ENCODE measurements around the gene MFSD12.
"Not testable (repeated sequence)": the region's sequence is repeated elsewhere in the genome, so short reads cannot be mapped to it uniquely, and the experiment has no call there.

MFSD12 gene

DNA sequence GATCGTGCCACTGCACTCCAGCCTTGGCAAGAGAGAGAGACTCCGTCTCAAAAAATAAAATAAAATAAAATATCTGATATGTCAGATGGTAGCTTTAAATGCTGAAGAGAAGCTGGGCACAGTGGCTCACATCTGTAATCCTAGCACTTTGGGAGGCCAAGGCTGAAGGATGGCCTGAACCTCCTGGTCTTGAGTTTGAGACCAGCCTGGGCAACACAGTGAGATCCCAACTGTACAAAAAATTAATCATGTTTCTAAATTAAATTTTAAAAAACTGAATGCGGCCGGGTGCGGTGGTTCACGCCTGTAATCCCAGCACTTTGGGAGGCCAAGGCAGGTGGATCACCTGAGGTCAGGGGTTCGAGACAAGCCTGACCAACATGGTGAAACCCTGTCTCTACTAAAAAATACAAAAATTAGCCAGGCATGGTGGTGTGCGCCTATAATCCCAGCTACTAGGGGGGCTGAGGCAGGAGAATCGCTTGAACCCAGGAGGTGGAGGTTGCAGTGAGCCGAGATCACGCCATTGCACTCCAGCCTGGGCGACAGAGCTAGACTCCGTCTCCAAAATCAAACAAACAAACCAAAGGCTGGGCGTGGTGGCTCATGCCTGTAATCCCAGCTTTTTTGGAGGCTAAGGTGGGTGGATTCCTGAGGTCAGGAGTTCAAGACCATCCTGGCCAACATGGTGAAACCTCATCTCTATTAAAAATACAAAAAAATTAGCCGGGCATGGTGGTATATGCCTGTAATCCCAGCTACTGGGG is 26.8 kb upstream of the MFSD12 start:
- DNase-seq: not testable (repeated sequence)

- DNase-seq: not testable (repeated sequence)
Observed at GRCh38 chr19:3581792-3582191, 24.4 kb upstream of the MFSD12 start.

GRCh38 chr19:3580156-3580934 is 23.0 kb upstream of the MFSD12 start:
- no peak for DNase-seq

DNA sequence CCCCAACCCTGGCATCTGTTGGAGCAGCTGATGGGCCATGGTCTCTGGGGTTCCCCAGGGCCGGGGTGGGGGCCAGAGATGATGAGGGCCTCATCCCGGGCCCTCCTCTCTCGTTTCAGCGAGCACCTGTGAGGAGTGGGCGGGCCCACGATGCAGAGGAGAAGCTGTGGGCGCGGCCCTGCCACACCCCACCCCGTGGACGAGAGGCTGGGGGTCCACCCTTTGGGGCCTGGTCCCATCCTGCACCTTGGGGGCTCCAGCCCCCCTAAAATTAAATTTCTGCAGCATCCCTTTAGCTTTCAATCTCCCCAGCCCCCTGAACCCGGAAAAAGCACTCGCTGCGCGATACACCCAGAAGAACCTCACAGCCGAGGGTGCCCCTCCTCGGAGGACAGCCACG is 21.0 kb upstream of the MFSD12 start:
- DNase-seq: no peak

DNA sequence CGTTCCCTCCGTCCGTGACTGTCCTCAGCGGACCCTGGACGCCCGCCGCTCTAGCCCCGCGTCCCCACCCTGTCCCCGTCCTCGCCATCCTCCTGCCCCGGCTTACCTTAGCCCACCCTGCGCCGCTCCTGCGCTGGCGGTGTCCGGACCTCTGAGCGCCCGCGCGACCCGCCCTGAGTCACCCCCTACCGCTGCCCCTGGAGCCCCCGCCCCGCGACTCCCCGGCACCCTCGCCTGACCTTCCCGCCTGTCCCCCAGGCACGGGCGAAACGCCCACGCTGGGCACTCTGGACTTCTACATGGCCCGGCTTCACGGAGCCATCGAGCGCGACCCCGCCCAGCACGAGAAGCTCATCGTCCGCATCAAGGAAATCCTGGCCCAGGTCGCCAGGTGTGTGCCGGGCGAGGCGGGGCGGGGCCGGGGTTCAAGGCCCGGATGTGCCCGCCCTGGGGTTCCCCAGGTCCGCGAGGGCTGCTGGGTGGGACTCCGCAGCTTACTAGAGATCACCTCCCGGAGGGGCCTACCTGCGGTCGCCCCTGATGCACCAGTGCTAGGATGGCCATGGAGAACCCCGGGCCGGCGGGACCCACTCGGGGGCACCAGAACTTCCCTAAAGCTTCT is 20.4 kb upstream of the MFSD12 start:
- no peak for DNase-seq

- DNase-seq: no peak
Observed at GRCh38 chr19:3576696-3577443, 19.5 kb upstream of the MFSD12 start.

DNA sequence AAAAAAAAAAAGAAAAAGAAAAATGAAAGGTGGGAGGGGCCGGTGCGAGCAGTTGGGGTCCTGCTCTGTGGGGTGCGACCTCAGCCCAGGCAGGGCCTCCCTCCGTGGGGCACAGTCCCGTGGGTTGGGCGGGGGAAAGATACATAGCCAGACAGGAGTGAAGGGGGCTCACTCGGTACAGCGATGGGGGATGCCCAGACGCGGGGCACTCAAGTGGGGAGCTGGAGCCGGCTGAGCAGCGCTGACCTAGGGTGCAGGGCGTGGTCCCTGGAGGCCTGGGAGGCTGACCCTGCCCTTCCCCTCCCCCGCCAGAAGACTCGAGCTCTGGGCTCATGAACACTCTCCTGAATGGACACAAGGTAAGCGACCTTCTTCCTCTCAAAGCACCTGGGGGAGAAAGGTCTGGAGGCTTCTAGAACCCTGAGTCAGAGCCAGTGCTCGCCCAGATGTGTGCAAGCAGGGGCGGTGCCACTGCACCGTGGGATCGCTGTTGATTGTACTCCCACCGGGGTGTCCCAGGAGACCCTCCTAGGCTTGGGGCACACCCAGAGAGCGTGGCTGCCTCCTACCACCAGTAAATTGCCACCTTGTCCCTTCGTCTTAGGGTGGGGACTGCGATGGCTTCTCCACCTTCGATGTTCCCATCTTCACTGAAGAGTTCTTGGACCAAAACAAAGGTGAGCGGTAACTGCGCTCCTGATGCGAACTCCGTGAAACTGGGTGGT is 18.7 kb upstream of the MFSD12 start:
- no peak for DNase-seq

GRCh38 chr19:3575260-3575741 is 17.9 kb upstream of the MFSD12 start:
- DNase-seq: no peak

DNA sequence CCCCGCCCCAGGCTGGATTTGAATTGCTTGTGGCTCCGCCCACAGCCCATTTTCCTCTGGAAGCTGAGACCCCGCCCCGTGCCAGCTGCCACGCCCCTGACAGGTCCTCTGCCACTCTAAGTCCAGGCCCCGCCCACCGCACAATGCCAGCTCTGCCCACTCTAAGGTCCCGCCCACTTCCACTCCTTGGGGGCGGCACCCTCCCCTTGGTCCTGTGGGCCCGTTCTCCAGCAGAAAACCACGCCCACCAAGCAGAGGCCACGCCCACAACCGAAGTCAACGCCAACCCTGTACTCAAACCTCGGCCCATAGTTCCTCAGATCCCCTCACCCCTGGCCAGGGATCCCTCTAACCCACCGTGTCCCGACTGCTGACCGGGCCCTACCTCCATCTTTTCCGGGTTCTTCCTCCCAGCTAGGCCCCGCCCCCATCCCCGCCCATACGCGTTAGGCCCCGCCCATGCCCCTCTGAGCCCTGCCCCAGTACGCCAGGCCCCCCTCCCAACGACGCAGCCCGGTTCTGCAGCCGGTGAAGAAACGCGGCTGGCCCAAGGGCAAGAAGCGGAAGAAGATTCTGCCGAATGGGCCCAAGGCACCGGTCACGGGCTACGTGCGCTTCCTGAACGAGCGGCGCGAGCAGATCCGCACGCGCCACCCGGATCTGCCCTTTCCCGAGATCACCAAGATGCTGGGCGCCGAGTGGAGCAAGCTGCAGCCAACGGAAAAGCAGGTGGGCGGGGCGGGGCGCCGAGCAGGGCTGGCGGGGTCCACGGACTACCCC is 16.7 kb upstream of the MFSD12 start:
- peak; percentile 64 for DNase-seq

GRCh38 chr19:3573162-3573857 is 15.9 kb upstream of the MFSD12 start:
- no peak for DNase-seq

- DNase-seq: no peak
Observed at GRCh38 chr19:3572855-3573161, 15.4 kb upstream of the MFSD12 start, which contains the start of gene HMG20B. Gene HMG20B, plus strand, starts transcription at chr19:3572944. Its CDS starts 366 bp downstream, at chr19:3573310.

DNA sequence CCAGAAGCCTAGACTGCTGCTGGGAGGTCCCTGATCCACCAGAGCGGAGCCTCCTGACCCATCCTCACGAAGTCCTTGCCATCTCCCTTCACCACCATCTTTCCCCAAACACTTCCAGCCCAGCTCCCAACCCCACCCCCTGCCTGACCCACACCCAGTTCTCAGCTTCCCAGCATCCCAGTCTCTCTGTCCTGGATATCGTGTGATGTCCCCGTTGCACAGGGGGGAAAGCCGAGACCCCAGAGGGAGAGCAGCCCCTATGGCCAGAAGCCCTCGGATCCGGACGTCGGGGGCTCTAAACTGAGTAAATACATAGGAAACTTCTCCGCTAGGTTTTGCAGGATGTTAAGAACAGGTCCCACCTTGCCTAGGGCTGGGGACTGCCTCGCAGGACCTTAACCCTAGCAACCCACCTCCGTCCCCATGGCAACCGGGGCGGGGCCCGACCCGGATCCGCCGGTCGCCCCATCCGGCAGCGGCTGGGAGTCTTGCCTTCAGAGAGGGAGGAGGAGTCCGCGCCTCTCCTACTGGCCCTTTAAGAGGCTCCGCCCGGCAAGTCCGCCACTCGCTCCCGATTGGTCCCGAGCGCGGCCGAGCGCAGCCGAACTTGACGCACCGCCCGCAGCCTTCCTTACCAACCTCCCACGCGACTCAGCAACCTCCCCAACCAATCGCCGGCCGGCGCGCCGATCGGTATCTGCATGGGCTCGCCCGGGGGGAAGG is 14.9 kb upstream of the MFSD12 start:
- DNase-seq: peak; percentile 96

GRCh38 chr19:3570606-3571011 is 13.2 kb upstream of the MFSD12 start:
- DNase-seq: no peak

DNA sequence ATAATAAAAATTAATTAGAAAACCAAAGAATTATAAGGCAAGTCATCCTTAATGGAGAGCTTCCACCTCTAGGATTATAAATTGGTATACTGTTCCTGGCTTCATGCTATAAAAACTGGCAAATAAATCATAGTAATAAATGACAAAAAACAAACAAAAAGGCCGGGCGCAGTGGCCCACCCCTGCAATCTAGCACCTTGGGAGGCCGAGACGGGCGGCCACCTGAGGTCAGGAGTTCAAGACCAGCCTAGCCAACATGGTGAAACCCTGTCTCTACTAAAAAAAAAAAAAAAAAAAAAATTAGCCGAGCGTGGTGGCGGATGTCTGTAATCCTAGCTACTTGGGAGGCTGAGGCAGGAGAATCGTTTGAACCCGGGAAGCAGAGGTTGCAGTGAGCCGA is 12.7 kb upstream of the MFSD12 start:
- not testable (repeated sequence) for DNase-seq

GRCh38 chr19:3565139-3565538 is 7.8 kb upstream of the MFSD12 start:
- DNase-seq: no peak

DNA sequence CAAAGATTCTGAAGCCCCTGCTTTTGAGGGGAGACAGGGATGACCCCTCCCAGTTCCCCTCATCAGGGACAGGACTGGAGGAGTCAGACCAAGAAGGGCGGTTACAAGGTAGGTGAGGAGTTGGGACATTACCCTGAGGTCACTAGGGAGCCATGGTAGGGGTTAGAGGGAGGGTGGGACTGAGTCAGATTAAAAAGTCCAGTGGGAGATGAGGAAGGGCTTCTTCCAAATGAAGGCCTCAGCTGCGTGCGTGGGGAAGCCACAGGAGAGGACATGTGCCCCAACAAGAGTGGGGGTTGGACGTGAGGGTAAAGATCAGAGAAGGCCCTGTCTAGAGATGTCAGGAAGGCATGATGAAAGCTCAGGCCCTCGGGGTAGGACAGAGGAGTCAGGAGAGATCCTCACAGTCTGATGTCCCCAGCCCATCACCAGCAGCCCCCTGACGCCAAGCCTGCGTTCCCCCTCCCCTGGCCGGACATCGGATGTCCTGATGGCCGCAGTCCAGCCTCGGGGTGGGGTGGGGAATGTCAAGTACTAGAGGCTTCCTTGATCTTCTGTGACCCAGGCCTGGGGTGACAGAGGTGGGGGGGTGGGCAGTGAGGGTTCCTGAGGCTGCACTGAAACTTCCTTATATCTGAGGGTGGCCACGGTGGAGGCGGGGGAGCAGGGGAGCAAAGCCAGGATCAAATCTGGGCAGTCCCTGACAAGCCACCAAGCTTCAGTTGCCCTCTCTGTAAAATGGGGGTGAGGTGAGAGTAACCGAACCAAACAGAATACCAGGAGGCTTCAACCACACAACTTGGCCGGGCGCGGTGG is 6.5 kb upstream of the MFSD12 start:
- no peak for DNase-seq

- no peak for DNase-seq
Observed at GRCh38 chr19:3556978-3557460, 367 bp downstream of the MFSD12 start.

- no peak for DNase-seq
Observed at GRCh38 chr19:3556423-3556977, 886 bp downstream of the MFSD12 start.

Data from GOT3 (cell line).